ENCODE results near the gene TAF9. TPM values are rescaled to one million over a fixed set of nuclear protein-coding genes. Genes with fewer than 3 reads are reported as not detected.
A peak's percentile ranks its signal among the peaks of the same experiment; 100 is the strongest.

The TAF9 gene, protein sequence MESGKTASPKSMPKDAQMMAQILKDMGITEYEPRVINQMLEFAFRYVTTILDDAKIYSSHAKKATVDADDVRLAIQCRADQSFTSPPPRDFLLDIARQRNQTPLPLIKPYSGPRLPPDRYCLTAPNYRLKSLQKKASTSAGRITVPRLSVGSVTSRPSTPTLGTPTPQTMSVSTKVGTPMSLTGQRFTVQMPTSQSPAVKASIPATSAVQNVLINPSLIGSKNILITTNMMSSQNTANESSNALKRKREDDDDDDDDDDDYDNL
- total RNA-seq, result 66.3 and 72.8 TPM in 2 replicates

DNA sequence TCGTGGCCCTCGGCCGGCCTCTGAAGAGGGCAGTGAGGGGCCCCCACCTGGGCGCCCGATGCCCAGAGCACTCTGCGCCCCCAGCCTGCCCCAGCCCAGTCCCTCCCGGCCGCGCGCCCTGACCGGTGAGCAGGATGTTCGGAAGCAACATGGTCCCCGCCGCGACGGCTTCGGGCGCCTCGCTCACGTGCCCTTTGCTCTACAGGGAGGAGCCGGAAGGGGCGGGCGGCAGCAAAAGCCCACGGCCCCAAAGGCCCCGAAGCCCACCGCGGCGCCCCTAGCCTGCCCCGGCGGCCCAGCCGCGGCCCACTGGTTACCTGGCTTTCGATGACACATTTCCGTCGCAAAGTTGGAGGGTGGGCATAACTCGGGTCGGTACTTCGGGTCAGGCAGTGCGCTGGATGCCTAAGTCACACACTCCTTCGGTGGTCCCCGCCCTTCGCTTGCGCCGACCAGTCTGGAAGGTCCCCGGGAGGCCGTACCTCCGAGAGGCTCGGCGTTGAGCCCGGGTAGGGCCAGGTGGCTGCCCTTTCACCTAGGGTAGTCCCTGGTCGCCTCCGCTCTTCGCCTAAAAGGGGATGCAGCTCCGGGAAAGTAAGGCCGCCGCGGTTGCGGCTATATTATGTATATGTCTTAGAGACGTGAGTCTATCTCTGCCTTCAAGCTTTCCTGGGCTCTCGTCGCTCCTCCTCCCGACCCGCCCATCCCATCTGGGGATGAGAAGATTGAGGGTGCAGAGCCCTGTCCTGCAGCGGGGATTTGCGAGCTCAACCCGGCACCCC lies at the start of gene TAF9, which contains the start of the genes AK6 and RAD17:
Gene TAF9, minus strand, starts transcription at position 181 of the 782 bp plus-strand sequence. CDS start 3,783 bp downstream, outside the sequence.
Gene AK6, minus strand, starts transcription at position 181 of the 782 bp plus-strand sequence. Its CDS starts 30 bp downstream, at position 151.
Gene RAD17, plus strand, starts transcription at position 479 of the 782 bp plus-strand sequence. CDS start 2,391 bp downstream, outside the sequence.
- DNase-seq (ENCODE audit: low read depth in 2 of 2), result peak; percentile 92

DNA sequence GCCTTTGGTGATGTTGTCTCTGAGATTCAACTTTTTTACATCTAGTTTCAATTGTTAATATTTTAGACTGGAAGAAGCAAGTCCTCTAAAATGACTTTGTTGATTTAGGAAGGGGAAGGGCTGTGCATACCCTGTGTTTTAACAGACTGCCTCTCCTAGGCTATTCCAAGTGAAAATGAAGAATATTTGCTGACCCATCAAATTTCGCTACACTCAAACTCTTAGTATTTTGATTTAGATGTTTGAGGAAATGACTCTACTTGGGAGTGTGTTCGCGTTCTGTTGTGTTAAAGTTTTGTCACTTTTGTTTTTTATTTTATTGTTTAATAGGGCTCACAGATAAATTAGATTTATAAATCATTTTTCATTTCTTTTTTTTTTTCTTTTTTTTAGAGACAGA lies 49.2 kb upstream of the TAF9 start:
- no peak for DNase-seq (ENCODE audit: low read depth in 2 of 2)

DNA sequence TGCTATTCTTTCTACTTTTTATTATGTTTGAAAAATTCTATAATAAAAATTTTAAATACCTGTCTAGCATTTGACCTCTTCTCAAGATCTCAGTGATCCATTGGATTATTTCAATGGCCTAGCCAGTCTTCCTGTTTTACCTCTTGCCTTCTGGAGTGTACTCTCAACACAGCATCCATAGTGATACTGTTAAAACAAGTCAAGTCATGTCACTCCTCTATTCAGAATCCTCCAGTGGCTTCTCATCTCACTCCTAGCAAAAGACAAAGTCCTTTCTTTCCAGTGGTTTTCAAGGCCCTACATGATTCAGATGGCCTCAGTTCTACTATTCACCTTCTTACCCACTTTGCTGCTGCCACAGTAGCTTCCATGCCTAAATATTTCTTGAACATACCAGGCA lies 47.4 kb upstream of the TAF9 start:
- DNase-seq (ENCODE audit: low read depth in 2 of 2), result no peak

DNA sequence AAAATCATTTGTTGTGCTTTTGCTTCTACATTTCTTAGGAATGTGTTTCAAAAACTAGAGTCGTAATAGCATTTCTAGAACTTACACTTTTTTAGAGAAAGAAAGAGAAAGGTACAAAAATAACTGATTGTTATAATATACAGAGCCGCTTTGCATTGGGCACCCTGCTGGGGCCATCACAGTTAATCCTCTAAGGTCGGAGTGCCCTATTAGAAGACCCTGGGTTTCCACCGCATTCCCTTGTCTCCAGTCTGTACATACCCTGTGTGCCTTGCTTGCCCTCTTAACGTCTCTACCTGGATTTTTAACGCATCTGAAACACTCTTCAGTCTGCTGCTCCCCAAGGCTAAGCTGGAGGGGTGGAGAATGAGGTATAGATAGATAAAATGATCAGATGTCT lies 46.9 kb upstream of the TAF9 start:
- no peak for DNase-seq (ENCODE audit: low read depth in 2 of 2)

DNA sequence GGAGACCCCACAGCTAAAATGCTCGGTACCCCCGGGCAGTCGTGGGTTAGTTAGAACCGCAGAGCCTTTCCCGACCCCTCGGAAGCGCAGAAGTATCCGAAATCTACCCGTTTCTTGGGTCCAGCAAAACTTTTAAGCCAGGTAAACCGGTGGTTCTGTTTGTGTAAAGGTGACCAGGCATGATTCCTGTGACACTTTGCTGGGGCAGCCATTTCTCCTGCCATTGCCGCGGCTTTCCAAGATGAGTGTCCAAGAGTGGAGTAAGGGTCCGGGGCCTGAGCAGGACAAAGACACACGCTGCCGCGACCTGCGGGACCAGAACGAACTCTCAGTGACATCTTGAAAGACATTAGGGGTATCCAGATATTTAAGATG lies 46.3 kb upstream of the TAF9 start:
- DNase-seq (ENCODE audit: low read depth in 2 of 2), result peak in 1 of 2 donors; percentile 3

DNA sequence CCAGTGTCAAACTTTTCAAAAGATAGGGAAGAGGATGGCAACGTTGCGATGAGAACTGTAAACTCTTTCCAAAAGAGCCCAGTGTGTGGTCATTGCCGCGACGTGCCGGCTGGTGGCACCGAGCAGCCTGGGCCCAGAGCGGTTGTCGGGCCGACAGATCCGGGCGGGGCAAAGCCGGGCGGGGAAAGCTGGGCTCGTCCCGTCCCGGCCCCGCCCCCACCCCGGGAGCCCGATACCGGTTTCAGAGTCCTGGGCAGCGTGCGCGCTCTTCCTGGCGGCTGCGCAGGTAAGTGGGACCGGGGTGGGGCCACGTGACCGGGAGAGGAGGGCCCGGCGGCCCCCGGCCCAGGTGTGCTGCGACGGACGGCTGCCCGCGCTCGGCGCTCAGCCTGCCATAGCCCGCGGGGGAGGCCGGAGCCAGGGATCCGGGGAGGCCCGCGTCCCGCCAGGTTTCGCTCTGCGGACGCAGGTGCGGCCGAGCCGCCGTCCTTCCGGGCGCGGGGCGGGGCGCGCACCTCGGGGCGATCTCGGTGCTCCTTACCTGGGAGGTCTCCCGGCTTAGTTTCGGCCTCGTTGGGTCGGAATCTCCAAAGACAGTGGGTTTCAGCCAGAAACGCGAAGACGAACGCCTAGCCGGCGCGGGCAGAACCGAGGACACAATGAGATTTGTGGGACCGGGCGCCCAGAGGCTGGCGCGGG lies 45.7 kb upstream of the TAF9 start, which contains the start of gene MARVELD2:
Gene MARVELD2, plus strand, starts transcription at position 232 of the 699 bp plus-strand sequence. CDS start 4,270 bp downstream, outside the sequence.
- DNase-seq (ENCODE audit: low read depth in 2 of 2), result peak; percentile 63 to 80

DNA sequence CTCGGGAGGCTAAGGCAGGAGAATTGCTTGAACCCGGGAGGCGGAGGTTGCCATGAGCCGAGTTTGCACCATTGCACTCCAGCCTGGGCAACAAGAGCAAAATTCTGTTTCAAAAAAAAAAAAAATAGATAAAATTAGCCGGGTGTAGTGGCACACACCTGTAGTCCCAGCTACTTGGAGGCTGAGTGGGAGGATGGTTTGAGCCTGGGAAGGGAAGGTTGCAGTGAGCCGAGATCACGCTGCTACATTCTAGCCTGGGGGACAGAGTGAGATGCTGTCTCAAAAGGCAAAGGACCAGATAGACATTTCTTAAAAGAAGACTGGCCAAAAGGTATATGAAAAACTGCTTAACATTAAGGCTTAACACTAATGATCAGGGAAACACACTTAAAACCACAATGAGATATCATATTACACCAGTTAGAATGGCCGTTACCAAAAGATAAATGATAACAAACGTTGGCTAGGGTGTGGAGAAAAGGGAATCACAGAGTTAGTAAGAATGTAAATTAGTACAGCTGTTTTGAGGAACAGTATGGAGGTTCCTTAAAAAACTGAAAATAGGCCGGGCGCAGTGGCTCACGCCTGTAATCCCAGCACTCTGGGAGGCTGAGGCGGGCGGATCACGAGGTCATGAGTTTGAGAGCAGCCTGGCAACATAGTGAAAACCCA lies 35.5 kb upstream of the TAF9 start:
- DNase-seq (ENCODE audit: low read depth in 2 of 2), result no peak

DNA sequence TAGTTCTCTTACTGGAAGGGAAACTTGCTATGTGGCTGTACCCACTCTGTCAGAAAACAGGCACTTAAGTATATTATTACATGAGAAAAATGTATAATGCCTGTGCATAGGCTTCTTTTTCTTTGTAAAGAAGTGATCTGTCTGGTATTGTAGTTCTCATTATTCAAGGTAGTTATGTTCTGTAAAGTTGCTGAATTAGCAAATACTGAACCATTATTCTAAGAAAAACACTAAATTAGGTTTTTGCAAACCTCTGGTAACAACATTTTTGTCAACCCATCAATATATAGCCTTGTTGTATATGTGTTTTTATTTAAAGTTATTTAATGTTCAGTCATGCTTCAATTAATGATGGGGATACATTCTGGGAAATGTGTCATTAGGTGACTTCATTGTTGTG lies 9.1 kb upstream of the TAF9 start:
- DNase-seq (ENCODE audit: low read depth in 2 of 2), result no peak

DNA sequence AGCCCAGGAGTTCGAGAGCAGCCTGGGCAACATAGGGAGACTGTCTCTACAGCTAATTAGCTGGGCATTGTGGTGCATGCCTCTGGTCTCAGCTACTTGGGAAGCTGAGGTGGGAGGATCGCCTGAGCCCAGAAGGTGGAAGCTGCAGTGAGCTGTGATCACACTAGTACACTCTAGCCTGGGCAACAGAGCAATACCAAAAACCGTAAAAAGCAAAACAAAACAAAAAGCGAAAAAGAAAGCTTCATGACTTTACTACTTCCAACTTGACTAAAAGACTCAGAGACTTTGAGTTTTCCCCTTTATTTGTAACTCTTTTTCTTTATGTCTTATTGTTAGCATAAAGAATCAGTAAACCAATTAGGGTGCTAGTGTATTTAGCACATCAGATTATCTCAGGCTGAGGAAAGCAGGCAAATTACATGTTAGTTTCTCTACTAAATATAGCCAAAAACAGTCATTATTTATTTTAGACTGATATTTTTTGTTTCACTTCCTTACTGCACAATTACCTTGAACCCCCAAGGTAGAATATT lies 5.7 kb upstream of the TAF9 start:
- DNase-seq (ENCODE audit: low read depth in 2 of 2), result no peak

DNA sequence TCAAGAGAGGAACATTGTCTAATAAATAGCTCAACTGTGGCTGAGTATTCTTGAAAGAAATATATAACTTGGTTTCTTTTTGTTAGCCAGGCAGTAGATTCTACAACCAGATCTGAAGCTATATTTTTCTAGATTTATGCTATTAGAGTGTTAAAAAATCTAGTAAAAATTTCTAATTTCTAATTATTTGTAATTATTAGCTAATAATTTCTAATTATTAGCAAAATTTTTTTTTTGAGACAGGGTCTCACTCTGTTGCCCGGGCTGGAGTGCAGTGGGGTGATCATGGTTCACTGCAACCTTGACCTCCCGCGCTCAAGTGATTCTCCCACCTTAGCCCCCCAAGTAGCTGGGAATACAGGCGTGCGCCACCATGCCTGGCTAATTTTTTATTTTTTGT lies 3.1 kb upstream of the TAF9 start:
- DNase-seq (ENCODE audit: low read depth in 2 of 2), result no peak

DNA sequence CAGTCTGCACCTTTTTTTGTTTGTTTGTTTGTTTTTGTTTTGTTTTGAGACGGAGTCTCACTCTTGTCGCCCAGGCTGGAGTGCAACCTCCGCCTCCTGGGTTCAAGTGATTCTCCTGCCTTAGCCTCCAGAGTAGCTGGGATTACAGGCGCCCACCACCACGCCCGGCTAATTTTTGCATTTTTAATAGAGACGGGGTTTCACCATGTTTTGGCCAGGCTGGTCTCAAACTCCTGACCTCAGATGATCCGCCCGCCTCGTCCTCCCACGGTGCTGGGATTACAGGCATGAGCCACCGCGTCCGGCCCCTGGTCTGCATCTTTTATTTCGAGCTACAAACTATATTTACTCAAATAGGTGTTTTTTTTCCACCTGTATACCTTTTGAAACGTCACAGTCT lies 1.0 kb upstream of the TAF9 start:
- DNase-seq (ENCODE audit: low read depth in 2 of 2), result peak in 1 of 2 donors; percentile 6

DNA sequence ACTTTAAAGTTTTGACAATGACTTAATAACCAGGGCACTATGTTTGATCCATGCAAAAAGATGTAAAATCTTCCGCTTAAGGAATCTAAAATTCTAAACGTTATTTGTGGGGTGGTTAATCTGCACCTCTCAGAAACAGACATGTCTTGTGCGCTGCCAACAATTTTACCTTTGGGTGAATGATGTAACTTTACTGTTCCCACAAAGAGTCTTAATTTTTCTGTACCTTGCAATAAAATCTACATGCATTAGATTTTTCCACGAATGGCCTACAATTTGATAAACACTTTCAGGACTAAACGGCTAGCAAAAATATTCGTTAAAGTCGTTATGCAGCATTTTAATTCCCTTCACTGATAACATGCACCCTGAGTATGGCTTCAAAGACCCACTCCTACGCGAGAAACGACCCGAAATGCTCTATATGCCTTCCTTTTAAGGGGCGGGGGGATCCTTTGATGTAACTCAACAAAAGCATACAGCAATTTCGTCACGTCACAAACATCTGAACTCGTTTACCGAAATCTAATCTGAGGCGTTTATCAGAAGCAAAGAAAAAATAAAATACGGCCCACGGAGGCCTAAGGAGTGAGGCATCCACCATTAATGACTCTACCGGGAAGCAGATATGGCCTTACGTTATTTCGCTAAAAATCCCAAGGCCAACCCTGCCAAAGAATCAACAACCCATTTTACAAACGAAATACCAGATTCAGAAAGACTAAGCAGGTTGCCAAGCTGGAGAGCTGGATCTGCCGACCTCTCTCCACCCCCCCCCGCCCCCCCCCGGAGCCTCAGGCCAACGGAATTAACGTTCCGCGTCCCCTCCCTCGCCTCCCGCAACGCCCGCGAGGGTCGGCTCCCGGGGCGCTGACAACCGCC lies 621 bp downstream of the TAF9 start:
- peak; percentile 45 to 52 for DNase-seq (ENCODE audit: low read depth in 2 of 2)

DNA sequence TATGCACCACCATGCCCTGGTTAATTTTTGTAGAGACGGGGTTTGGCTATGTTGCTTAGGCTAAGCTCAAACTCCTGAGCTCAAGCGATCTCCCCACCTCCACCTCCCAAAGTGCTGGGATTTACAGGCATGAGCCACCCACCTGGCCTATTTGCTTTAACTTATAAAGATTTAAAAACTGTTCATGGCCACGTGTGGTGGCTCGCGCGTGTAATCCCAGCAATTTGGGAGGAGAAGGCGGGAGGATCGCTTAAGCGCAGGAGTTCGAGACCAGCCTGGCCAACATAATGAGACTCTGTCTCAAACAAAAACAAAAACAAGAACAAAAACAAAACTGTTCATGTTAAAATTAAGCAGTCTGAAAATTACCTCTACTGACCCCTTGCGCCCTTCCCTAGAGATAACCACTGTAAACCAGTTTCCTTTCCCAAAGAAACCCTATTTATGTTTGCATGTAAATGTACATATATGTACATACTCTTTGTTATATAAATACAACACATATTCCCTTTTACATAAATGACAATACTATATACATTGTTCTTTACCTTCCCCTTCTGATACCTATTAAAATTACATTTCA lies 1.5 kb downstream of the TAF9 start:
- no peak for DNase-seq (ENCODE audit: low read depth in 2 of 2)

DNA sequence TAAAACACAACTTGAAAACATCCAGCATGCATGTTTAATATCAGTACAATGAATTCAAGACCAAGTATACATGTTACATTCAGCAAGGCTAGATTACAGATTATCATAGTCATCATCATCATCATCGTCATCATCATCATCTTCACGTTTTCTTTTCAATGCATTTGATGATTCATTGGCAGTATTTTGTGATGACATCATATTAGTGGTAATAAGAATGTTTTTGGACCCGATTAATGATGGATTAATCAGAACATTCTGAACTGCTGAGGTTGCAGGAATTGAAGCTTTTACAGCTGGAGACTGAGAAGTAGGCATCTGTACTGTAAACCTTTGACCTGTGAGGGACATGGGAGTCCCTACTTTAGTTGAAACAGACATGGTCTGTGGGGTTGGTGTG lies 4.5 kb downstream of the TAF9 start:
- no peak for DNase-seq (ENCODE audit: low read depth in 2 of 2)

DNA sequence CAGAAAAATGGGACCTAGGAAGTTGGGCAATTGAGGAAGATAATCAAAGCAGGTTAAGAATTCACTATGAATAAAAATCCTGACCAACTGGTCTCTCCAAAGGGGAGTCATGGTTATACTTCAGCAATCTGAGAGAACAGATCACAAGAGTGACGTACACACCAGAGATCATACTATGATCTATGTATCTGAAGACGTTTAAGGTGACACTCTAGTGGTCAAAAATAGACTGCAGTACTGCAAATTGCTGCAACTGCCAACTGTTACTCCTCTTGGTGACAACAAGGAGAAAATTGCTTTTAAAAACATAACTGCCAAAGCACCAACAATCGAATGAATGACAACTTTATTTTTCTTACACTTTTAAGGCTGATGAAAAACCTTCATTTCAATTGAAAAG lies 4.9 kb downstream of the TAF9 start:
- peak in 1 of 2 donors; percentile 20 for DNase-seq (ENCODE audit: low read depth in 2 of 2)

DNA sequence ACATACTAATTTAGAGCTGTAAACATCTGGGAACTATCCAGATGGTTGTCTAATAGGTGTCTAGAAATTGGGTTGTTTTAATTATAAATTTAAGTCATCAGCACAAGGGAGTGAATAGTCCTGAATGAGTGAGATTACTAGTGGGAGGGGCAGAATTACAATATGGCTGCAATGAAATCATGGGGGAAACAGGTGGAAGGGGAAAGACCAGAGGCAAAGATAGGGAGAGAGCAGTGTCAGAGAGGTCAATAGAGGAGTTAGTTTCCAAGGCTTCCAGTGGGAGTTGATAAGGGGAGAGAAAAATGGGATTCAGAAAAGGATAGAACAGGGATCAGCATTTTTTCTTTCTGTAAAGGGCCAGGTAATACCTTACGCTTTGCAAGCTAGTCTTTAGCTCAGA lies 8.9 kb downstream of the TAF9 start:
- DNase-seq (ENCODE audit: low read depth in 2 of 2), result no peak

DNA sequence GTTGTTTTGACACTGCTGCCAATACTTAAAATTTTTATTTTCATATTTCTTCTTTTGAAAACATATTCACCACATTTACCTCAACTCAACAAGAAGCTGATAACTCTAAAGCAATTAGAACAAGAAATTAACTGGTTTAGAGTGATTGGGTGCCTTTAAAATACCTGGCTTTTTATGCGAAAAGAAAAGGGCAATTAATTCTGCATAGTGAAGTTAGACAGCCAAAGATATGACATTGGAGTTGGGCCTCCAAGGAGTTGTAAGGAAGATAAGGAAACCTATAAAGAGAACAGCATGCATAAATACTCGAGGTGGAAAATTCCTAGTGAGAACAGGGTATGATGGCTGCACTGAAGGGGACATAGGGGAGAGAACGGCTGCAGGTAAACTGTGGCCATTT lies 9.6 kb downstream of the TAF9 start:
- no peak for DNase-seq (ENCODE audit: low read depth in 2 of 2)

DNA sequence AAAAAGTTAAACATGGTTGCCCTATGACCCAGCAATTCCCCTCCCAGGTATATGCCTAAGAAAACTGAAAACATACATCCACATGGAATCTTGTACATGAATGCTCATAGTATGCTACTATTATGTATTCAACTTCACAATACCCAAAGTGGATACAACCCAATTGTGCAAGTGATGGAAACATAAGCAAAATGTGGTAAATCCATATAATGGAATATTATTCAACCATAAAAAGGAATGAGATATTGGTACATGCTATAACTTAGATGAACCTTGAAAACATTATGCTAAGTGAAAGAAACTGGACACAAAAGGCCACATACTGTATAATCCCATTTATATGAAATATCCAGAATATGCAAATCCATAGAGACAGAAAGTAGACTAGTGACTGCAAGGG lies 18.7 kb downstream of the TAF9 start:
- DNase-seq (ENCODE audit: low read depth in 2 of 2), result no peak

DNA sequence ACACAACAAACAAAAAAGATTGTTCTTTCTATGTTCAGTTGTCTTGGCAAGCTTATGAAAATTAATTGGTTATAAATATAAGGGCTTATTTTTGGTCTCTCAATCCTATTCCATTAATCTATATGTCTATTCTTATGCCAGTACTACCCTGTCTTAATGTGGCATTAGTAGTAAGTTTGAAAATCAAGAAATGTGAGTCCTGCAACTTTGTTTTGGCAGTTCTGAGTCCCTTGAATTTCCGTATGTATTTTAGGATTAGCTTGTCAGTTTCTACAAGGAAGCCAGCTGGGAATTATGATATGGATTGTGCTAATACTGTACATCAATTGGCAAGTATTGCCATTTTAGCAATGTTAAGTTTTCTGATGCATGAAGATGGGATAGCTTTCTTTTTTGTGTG lies 26.2 kb downstream of the TAF9 start:
- DNase-seq (ENCODE audit: low read depth in 2 of 2), result no peak
